ENCODE data around the gene RNF167.

Gene RNF167

GRCh38 chr17:4956493-4957061, 16.5 kb downstream of the RNF167 start:
- peak in 2 of 5 experiments; percentile 27 to 48 for DNase-seq

DNA sequence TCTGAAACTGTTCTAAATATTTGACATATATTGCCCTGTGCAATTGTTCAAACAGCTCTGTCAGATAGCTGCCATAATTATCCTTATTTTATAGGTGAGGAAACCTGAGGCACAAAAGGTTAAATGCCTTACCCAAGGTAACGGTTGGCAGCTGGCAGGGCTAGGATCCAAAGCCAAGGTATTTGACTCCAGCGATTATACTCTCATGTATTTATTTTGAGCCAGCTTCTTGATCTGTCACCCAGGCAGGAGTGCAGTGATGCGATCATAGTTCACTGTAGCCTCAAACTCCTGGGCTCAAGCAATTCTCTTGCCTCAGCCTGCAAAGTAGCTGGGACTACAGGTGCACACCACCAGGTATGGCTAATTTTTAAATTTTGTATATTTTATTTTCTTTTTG, 18.0 kb downstream of the RNF167 start:
- DNase-seq, result no peak

- no peak for DNase-seq
Measured at GRCh38 chr17:4959261-4959965, 19.3 kb downstream of the RNF167 start.

- DNase-seq, result no peak
Measured at GRCh38 chr17:4960279-4960922, 20.3 kb downstream of the RNF167 start.

- no peak for DNase-seq
Measured at GRCh38 chr17:4965311-4965986, 25.4 kb downstream of the RNF167 start.

- peak; percentile 71 to 100 (median 89) for DNase-seq
Measured at GRCh38 chr17:4966844-4967538, 26.9 kb downstream of the RNF167 start.

DNA sequence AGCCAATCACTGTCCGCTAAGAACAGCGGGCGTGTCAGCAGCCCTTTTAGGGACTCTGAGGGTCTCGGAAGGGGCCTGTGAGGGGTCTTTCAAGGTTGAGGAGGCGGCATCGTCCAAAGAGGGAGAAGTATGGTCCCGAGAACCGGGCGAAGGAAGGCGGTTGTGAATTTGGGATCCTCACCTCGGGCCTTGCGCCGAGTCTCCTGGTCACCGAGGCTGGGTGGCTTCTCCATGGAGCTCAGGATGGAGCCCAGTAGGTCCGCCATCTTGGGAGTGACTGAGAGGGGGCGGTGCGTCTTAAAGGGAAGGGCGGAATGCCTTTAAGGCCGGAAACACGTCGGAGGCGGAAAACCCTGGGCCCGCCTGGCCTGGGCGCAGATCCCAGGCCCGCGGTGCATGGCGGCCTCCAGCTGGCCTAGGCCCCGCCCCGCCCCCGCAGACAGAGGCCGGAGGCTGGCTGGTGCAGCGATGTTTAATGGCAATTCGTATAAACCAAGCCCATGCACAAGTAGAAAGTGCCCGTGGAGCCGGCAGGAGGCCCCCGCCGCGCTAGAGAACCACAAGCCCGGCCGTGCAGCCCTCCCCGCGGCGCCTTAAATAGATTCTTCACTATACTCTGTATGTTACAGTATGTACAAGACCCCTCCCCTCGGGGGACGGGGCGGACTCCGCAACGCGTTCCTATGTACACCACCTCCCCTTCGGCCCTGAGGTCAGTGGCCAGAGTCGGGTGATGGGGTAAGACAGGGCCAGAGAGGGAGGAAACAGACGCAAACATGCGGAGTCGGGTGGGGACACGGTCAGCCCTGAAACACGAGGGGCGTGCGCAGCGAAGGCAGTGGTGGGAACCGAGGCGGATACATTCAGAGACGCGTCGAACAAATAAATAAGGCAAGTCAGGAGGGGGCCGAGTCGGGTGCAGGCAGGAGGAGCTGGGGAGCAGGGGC, 27.7 kb downstream of the RNF167 start, which contains the start of gene SPAG7:
Gene SPAG7, minus strand, starts transcription at position 279 of the 947 bp plus-strand sequence. Its CDS starts 13 bp downstream, at position 266.
- peak; percentile 80 to 97 (median 88) for DNase-seq

GRCh38 chr17:4968486-4969046, 28.5 kb downstream of the RNF167 start:
- DNase-seq, result peak in 1 of 5 experiments; percentile 9

DNA sequence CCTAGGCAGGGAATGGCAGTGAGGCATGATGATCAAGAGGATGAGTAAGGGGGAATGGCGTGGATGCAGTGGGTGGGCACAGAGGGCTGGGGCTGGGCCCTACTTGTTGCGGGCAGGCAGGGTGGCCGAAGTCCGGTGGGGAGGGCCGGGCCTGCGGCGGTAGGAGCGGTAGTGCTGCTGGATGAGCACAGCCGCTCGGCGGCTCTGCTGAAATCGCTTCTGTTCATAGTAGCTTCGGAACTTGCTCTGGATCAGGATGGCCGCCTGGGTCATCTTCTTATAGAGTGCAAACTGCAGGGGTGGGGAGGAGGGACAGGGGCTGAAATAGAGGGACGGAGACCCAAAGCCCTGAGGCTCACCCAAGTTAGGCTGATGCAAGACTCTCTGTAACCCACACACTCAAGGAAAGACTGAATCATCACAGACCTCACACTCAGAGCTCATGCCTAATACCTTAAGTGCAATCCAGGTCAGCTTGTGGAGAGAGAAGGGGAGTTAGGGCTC, 29.0 kb downstream of the RNF167 start:
- peak in 3 of 5 experiments; percentile 18 to 57 (median 36) for DNase-seq

DNA sequence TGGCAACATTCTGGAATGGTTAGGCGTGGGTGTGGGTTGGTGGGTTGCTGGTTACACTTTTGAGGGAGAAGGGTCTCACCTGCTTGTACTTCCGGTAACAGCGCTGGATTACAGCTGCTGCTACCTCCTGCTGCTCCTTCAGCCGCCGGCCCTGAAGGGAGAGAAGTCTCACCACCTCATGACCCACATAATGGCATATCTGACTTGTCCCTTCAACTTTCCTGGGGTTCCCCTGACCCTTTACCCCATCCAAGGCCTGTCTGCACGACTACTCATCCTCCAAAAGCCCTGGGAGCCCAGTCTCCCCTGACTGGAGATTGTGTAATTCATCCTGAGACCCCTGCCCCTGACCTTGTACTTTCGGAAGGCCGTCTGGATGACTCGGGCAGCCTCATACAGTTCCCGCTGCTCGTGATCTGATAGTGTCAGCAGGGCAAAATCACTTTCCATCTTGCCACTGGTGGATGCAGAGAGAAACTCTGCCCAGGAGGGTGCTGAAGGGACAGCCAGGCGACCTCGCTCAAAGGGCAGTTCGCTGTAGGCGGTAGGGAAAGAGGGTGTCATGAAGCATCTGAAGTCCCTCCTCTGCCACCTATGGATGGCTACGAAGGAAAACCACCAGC, 29.6 kb downstream of the RNF167 start:
- no peak for DNase-seq

DNA sequence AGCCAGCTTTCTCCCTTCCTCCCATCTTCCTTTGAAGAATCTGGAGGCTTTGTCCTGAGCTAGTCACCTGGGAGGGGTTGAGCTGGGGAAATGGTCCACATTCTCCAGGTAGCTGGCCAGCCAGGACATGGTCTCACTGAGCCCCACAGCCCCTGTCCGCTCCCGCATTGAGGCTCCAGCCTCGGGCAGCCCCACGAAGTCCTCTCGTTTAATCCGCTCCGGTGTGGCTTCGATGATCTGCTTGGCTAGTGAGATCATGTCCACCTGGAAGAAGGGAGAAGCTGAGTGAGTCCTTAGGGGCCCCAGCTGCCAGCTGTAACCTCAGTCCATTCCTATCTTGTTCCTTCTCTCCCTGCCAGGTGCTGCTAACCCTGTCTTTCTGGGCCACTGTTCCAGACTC, 30.2 kb downstream of the RNF167 start:
- DNase-seq, result no peak

DNA sequence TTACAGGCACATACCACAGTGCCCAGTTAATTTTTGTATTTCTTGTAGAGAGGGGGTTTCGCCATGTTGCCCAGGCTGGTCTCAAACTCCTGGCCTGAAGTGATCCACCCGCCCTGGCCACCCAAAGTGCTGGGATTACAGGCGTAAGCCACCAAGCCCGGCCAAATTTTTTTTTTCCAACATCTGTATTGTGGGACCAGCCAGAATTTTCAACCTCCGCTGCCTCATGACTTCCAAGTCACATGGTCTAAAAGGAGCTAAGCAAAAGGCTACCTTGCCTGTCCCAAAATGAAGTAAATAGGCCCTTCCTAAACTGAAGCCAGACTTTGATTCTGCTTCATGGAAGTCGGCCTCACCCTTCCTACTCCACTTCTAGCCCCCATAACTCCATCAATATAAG, 31.8 kb downstream of the RNF167 start:
- DNase-seq, result no peak

GRCh38 chr17:4972322-4972721, 32.3 kb downstream of the RNF167 start:
- DNase-seq, result no peak

DNA sequence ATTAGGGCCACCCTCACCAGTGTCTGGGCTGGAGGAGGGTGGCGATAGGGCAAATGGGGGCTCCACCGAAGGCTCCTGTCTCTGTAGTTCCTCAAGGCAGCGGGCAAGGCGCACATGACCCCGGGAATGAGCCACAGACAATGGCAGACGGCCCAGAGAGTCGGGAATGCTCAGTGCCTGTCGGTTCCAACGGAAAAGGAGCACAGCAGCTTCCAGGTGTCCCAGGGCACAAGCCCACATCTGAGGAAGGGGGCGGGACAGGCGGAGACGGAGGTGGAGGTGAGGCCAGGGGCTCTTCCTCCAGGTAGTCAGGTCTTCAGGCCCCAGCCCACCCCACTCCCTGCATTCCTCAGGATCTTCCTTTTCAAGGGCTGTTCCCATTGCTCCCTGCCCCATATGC, 32.7 kb downstream of the RNF167 start:
- DNase-seq, result no peak

DNA sequence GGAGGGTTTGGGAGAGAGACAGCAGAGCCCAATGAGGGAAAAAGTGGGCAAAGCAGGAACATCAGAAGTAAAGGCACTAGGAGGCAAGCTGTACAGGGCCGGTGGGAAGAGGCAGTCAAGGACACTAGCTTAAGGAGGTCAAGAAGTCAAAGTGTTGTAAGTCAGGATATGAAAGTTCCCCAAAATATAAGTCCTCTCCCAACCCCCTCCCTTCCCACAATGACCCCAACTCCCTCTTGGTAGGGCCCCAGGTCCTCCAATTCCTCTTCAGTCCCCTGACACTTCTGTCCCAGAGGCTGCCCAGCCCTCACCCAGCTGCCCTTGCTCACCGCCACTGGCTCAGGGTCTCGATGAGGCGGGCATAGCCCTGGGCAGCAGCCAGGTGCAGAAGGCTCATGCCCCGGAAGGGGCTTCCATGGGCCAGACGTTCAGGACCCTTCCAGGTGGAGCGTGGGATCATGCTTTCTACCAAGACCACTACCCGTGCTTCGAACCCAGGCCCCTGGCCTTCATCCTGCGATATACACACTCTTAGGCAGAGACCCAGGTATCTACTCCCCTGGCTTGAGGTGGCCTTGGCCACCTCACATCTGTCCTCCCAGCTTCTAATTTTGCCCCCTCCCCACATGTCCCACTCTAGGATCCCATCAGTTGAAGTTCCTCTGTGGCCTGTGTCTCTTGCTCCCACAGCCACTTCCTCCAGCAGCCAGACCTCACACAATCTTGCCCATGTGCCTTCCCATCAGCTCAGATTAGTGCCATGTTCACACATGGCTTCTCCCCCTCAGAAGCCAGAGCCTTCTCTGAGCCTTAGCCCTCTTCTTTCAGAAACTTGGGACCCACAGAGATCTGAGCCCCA, 33.4 kb downstream of the RNF167 start:
- DNase-seq, result no peak

DNA sequence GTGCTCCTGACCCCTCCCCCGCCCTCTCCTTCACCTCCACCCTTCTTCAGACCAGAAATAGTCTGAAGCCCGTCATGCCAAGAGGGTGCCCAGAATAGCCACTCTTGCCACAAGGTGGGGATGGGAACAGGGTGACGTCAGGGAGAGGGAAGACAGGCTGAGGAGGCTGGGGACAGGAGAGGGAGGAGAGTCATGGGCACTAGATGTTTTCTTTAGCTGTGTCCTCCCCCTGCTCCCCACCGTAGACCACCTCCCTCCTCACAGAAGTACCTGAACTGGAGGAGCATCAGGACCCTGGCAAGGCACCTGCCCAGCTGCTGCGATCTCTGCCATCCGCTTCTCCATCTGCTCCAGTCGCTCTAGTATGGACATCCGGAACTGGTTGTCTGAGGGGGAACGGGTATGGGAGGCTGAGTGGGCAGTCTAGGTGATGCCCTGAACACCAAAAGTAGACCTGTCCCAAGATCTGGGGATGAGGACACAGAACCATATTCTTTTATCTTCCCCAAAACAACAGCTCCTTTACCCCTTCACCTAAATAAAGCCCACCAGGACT, 34.1 kb downstream of the RNF167 start:
- no peak for DNase-seq

- no peak for DNase-seq
Measured at GRCh38 chr17:4978726-4979125, 38.7 kb downstream of the RNF167 start.

GRCh38 chr17:4980644-4981216, 40.7 kb downstream of the RNF167 start:
- peak in 2 of 5 experiments; percentile 26 to 79 for DNase-seq

DNA sequence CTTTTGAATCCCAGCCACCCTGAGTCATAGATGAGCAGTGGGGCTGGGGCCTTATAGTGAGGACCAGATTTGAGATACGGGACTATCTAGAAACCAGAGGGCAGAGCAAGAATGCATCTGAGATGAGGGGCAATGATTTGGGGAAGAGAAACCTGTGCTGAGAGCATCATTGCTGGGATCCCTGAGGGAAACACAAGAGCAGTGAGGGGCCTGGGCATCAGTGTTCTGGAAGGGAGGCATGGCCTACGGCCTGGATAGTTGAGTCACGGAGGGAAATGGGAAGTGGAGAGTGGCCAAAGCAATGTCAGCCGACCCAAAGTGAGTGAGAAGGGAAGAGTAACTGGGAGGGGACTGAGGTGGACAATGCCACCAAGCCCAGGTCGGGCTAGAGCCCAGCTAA, 42.2 kb downstream of the RNF167 start:
- DNase-seq, result no peak

Data from T-helper 2 cell (primary cell).